Measurements from ENCODE around the gene JMJD8.

The JMJD8 gene, protein sequence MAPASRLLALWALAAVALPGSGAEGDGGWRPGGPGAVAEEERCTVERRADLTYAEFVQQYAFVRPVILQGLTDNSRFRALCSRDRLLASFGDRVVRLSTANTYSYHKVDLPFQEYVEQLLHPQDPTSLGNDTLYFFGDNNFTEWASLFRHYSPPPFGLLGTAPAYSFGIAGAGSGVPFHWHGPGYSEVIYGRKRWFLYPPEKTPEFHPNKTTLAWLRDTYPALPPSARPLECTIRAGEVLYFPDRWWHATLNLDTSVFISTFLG

GRCh38 chr16:684071-684794 is at the start of gene JMJD8:
Gene JMJD8 (minus strand): TSS chr16:684334. CDS start chr16:684319, 15 bp downstream.
- DNase-seq: peak; percentile 95 to 99 (median 97)

DNA sequence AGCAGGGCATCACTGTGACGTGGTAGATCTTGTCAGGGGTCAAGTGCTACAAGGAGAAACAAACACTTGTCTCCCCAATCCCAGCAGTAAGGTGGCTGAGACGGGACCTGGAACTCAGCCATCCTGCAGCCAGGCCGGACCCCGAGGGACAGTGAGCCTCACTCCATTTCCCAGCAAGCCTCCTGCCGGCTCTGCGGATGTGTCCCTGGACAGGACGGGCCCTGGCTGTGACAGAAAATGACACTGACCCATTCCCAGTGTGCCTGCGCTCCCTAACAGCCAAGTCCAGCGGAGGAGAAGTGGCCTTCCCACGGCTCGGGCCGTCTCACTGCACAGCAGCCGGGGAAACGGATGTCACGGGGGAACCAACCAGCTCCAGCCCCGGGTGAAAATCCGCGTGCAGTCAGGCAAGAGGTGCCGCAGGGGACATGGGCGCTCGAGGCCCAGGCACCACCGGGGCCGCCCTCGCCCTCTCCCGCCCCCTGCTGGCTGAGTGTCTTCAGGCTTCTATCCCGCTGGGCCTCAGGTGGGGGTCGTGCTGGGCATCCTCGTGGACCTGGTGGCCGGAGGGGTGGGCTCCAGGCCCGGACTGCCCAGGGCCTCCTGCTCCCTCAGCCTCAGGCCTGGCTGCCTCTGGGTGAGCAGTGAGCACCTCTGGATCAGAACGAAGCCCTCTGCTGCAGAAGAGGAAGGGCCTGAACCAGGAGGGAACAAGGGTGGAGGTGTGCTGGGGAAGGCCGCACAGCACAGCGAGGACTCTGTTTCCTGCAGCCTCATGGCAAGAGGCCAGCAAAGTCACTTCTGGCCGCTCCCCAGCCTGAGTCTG is 49.5 kb upstream of the JMJD8 start:
- no peak for DNase-seq

- no peak for DNase-seq
Observed at GRCh38 chr16:732936-733335, 48.8 kb upstream of the JMJD8 start.

GRCh38 chr16:732332-732731 is 48.2 kb upstream of the JMJD8 start:
- DNase-seq: no peak

- DNase-seq: no peak
Observed at GRCh38 chr16:730666-731509, 46.8 kb upstream of the JMJD8 start.

GRCh38 chr16:729768-730665 is 45.9 kb upstream of the JMJD8 start:
- DNase-seq: no peak

DNA sequence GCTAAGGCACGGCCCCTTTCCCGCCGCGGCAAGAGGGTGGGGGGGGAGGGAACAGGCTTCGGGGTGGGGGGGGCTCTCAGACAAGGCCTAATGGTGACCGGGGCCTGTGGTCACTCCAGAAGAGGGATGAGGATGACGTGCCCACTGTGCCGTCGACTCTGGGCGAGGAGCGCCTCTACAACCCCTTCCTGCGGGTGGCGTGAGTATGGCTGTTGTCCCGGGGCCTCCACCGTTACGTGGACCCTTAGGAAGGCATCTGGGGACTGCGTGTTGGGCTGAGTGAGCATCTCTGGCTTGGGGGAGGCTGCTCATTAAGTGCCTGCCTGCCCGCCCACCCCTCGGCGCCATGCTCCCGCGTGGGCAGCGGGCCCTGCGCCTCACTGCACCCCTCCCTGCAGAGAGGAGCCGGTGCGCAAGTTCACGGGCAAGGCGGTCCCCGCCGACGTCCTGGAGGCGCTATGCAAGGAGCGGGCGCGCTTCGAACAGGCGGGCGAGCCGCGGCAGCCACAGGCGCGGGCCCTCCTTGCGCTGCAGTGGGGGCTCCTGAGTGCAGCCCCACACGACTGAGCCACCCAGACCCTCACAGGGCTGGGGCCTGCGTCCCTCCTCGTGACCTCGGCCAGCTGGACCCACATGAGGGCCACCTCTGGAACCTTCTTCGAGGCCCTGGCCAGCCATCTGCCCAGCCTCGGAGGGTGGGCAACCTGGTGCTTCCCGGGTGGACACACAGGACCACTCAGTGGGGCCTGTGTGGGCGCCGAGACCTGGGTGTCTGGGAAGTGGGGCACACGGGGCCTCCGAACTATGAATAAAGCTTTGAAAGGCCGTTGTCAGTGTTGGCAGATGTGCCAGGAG is 45.0 kb upstream of the JMJD8 start:
- DNase-seq: no peak

GRCh38 chr16:728131-728889 is 44.2 kb upstream of the JMJD8 start:
- DNase-seq: peak; percentile 73 to 85 (median 84)

GRCh38 chr16:727291-727977 is 43.3 kb upstream of the JMJD8 start:
- peak in 2 of 3 experiments; percentile 47 to 52 for DNase-seq

DNA sequence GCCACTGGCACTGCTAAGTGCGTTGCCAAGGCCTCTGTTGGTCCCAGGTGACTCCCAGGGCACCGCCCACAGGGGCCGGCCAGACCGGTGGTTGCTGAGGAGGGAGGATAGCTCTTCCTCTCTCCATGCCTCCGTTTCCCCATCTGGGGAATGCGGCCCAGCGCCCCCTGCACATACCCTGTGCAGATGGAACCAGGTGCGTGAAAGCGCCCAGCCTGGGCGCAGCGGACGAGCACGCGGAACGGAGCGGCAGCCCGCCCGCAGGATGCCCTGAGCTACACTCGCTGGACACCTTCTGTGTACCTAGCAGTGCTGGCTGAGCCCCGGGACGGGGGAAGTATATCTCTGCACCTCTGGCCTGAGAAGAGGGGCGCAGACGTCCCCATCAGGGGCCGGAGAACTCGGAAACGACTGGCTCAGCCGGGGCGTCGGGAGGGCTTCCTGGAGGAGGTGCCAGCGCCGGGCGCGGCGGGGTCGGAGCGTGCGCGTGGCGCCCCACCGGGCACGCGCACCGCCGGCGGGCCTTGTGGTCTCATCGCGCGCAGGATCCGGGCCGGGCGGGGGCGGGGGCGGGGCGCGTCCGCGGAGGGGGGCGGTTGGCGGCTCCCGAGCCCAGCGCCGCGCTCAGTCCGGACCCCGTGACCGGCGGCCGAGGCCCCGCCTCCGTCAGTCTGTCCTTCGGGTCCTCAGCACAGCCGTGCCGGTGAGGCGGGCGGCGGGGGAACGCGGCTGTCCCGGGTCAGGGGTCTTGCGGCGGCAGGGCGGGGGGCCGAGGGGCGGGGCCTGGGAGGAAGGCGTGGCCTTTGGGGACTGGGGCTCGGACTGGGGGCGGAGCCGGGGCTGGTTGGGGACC is 42.5 kb upstream of the JMJD8 start, which contains the start of the genes CCDC78 and HAGHL:
CCDC78 (minus strand) TSS at position 6 of the 853 bp plus-strand sequence. CDS start 76 bp downstream, outside the sequence.
HAGHL (plus strand) TSS at position 669 of the 853 bp plus-strand sequence. CDS start 404 bp downstream, outside the sequence.
- DNase-seq: peak; percentile 34 to 47 (median 39)

DNA sequence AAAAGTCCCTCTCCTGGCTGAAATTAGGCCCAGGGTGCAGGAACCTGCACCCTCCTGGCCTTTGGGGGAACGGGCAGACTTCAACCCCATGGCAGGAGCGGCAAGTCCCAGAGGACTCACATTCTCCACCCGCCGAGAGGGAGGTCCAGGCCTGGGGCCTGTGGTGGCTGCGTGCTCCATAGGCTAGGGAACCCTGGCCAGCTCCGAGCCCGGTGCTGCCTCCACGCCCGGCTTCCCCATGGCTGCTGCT is 42.0 kb upstream of the JMJD8 start:
- no peak for DNase-seq

GRCh38 chr16:725463-726187 is 41.5 kb upstream of the JMJD8 start:
- DNase-seq: no peak

DNA sequence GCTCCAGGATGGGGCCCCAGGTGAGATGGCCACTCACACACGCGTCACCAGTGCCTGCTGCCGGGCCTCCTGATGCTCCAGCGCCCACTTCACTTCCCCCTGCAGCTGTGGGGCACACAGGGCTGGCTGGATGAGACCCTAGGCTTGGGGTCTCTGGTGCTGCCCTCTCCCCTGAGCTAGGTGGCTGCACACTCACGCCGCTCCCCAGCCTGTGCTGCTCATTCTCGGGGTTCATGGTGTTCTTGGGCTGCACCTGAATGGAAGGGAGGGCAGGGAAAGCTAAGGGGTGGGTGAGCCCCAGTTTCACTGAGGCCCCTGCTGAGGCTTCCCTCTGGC is 40.9 kb upstream of the JMJD8 start:
- no peak for DNase-seq

DNA sequence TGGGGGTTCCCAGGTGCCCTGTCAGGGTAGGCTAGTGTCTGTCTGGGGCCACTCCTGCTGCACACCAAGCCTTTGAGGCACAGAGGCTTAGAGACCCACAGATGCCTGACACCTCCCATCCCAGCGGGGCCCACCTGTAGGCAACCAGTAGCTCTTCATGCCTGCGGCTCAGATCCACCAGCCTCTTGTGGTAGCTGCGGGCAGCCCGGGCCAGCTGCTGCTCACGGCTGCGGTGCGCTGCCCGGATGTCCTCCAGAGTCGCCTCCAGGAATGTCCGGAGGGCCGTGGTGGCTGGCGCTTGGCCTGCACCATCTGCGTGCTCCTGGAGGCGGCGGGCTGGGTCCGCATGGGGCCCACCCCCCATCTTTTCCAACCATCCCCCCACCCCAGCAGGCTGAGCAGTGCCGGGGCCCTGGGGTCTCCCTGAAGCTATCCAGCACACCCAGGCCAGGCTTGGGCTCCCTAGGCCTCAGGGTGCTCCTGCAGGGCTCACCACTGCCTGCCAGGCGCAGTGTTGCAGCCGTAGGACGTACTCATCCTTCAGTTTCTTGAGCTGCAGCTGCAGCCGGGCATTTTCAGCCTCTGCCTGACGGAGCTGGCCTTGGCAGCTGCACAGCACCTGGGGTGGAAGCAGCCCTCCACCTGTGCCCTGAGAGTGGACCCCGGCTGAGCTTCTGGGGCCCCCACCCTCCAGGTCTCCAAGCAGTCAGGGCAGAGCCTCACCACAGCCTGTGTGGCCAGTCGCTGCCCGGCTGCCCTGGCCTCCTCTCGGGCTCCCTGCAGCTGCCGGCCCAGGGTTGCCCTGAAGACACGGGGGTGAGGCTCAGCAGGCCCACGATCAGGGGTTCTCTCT is 40.3 kb upstream of the JMJD8 start:
- DNase-seq: no peak

- DNase-seq: no peak
Observed at GRCh38 chr16:723695-724094, 39.6 kb upstream of the JMJD8 start.

DNA sequence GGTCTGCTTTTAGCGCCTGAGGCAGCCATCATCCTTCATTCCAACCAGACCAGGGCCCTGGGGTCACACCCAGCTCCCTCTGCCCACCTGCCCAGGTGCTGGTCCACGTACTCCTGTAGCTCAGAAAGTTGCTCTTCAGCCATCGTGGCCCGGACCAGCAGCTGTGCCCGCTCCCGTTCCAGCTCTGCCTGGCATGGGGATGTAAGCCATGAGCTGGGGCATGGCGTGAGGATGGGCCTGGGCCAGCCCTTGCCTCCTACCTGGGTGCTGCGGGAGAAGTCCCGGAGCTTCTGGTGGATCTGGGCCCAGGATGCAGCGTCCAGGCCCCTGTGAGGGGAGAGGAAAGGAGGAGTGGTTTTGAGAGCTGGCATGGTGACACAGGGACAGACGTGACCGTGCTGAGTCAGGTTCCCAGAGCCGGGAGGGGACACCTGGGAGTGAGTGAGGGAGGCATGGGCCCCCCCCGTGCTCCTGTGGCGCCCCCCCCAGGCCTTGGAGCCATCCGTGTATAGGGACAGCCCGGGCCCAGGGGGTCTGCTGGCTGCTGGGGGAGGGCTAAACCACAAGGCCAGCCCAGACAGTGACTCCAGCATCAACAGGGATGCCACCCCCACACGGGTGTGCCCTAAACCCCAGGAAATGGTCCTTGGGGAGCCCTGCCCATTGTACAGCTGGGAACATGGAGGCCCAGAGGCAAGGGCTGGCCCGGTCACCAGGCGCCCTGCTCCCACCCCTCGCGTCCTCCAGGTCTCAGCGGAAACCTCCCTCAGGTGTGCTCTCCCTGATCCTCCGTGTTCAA is 38.9 kb upstream of the JMJD8 start:
- no peak for DNase-seq
